HEK293 (cell line): ENCODE data around the gene WDFY3.

Experiments used
- CTCF ChIA-PET: fragments of 350-600 bp; formaldehyde crosslinking; extraction: SDS; loops from one replicate; lab custom pipeline; 2021; ENCODE audit warnings: antibody characterized with exemption; lab: Yijun Ruan, JAX
- POLR2A ChIA-PET: fragments of 300-600 bp; formaldehyde crosslinking; extraction: SDS; loops from one replicate; lab custom pipeline; 2020; ENCODE audit warnings: antibody characterized with exemption, inconsistent platforms; lab: Yijun Ruan, JAX
- H3K27ac ChIP-seq: fragments of 200-500 bp; sonication (Bioruptor generic); 2 replicates; pipeline ENCODE4 v1.5.1; 2014; ENCODE audit warnings: low read depth, low read length, control low read depth, inconsistent platforms; ENCODE audit errors: extremely low read depth
- H3K36me3 ChIP-seq, 2 experiments: fragments of 200-500 bp in 1 of 2; sonication (Bioruptor generic) in 1 of 2; 1 replicate in 1 of 2; 2 replicates in 1 of 2; pipeline ENCODE4 v1.5.1; 2014 to 2017; ENCODE audit warnings: inconsistent platforms in 2 of 2, low read length in 2 of 2; ENCODE audit not compliant: control insufficient read depth in 2 of 2, insufficient read depth in 1 of 2
- H3K4me1 ChIP-seq: fragments of 200-500 bp; sonication (Bioruptor generic); 2 replicates; pipeline ENCODE4 v1.5.1; 2014; ENCODE audit warnings: mild to moderate bottlenecking, low read length, inconsistent platforms; ENCODE audit not compliant: control insufficient read depth, insufficient read depth
- H3K4me3 ChIP-seq: 2 replicates; pipeline ENCODE4 v1.5.1; 2011; ENCODE audit warnings: low read depth, mild to moderate bottlenecking, control low read depth, low read length, moderate library complexity
- H3K9me3 ChIP-seq: fragments of 200-500 bp; sonication (Bioruptor generic); 2 replicates; pipeline ENCODE4 v1.5.1; 2014; ENCODE audit warnings: low read depth, low read length, inconsistent platforms; ENCODE audit not compliant: control insufficient read depth, insufficient read depth
- BCL11A ChIP-seq: fragments of 450-650 bp; formaldehyde crosslinking; IDR thresholded peaks from 2 replicates; pipeline ENCODE4 v1.5.1; 2016; ENCODE audit warnings: low read depth, missing biosample characterization, missing genetic modification characterization
- EGR2 ChIP-seq: fragments of 450-650 bp; formaldehyde crosslinking; IDR thresholded peaks from 2 replicates; pipeline ENCODE4 v1.5.1; 2016; ENCODE audit warnings: low read depth, missing biosample characterization, missing genetic modification characterization
- HOXD13 ChIP-seq: sonication (generic); formaldehyde crosslinking; IDR thresholded peaks from 2 replicates; pipeline ENCODE4 v1.8.0; 2022; ENCODE audit warnings: missing genetic modification reagents, borderline replicate concordance
- OSR2 ChIP-seq: fragments of 450-650 bp; formaldehyde crosslinking; IDR thresholded peaks from 2 replicates; pipeline ENCODE4 v1.5.1; 2016; ENCODE audit warnings: missing biosample characterization, missing genetic modification characterization
- REPIN1 ChIP-seq: fragments of 450-650 bp; formaldehyde crosslinking; IDR thresholded peaks from 2 replicates; pipeline ENCODE4 v1.5.1; 2017; ENCODE audit warnings: missing biosample characterization, missing genetic modification characterization, low read depth
- ZNF138 ChIP-seq: fragments of 450-650 bp; formaldehyde crosslinking; IDR thresholded peaks from 2 replicates; pipeline ENCODE4 v1.5.1; 2016; ENCODE audit warnings: missing biosample characterization, missing genetic modification characterization, borderline replicate concordance
- ZNF16 ChIP-seq: fragments of 450-650 bp; formaldehyde crosslinking; IDR thresholded peaks from 2 replicates; pipeline ENCODE4 v1.5.1; 2016; ENCODE audit warnings: low read depth, missing biosample characterization, missing genetic modification characterization
- ZNF202 ChIP-seq: fragments of 450-650 bp; formaldehyde crosslinking; IDR thresholded peaks from 2 replicates; pipeline ENCODE4 v1.5.1; 2016; ENCODE audit warnings: missing biosample characterization, missing genetic modification characterization, borderline replicate concordance
- ZNF311 ChIP-seq: fragments of 450-650 bp; formaldehyde crosslinking; IDR thresholded peaks from 2 replicates; pipeline ENCODE4 v1.5.1; 2017; ENCODE audit warnings: missing biosample characterization, missing genetic modification characterization, borderline replicate concordance
- ZNF335 ChIP-seq: fragments of 450-650 bp; formaldehyde crosslinking; conservative IDR thresholded peaks from 2 replicates; pipeline ENCODE4 v1.5.1; 2016; ENCODE audit warnings: missing biosample characterization, missing genetic modification characterization
- ZNF366 ChIP-seq: fragments of 450-650 bp; formaldehyde crosslinking; conservative IDR thresholded peaks from 2 replicates; pipeline ENCODE4 v1.5.1; 2016; ENCODE audit warnings: missing biosample characterization, missing genetic modification characterization
- ZNF585B ChIP-seq: fragments of 450-650 bp; formaldehyde crosslinking; IDR thresholded peaks from 2 replicates; pipeline ENCODE4 v1.5.1; 2016; ENCODE audit warnings: missing biosample characterization, missing genetic modification characterization
- ZNF621 ChIP-seq: fragments of 450-650 bp; formaldehyde crosslinking; IDR thresholded peaks from 2 replicates; pipeline ENCODE4 v1.5.1; 2017; ENCODE audit warnings: missing biosample characterization, missing genetic modification characterization
- ZNF785 ChIP-seq: fragments of 450-650 bp; formaldehyde crosslinking; IDR thresholded peaks from 2 replicates; pipeline ENCODE4 v1.5.1; 2016; ENCODE audit warnings: missing biosample characterization, missing genetic modification characterization
- ZNF843 ChIP-seq: fragments of 450-650 bp; formaldehyde crosslinking; IDR thresholded peaks from 2 replicates; pipeline ENCODE4 v1.5.1; 2016; ENCODE audit warnings: missing biosample characterization, missing genetic modification characterization
- TF ChIP-seq, protein P1 (sequence below): fragments of 450-650 bp; formaldehyde crosslinking; IDR thresholded peaks from 2 replicates; pipeline ENCODE4 v1.5.1; 2017; ENCODE audit warnings: missing biosample characterization, missing genetic modification characterization
- TF ChIP-seq, protein P2 (sequence below): fragments of 450-650 bp; formaldehyde crosslinking; IDR thresholded peaks from 2 replicates; pipeline ENCODE4 v1.5.1; 2017; ENCODE audit warnings: missing biosample characterization, missing genetic modification characterization
- TF ChIP-seq, protein P3 (sequence below): fragments of 450-650 bp; formaldehyde crosslinking; IDR thresholded peaks from 2 replicates; pipeline ENCODE4 v1.5.1; 2016; ENCODE audit warnings: missing biosample characterization, missing genetic modification characterization
- TF ChIP-seq, protein P4 (sequence below): fragments of 450-650 bp; formaldehyde crosslinking; IDR thresholded peaks from 2 replicates; pipeline ENCODE4 v1.5.1; 2016; ENCODE audit warnings: missing biosample characterization, missing genetic modification characterization
- TF ChIP-seq, protein P5 (sequence below): fragments of 450-650 bp; formaldehyde crosslinking; IDR thresholded peaks from 2 replicates; pipeline ENCODE4 v1.5.1; 2017; ENCODE audit warnings: missing biosample characterization, missing genetic modification characterization
- TF ChIP-seq, protein P6 (sequence below): fragments of 450-650 bp; formaldehyde crosslinking; IDR thresholded peaks from 2 replicates; pipeline ENCODE4 v1.5.1; 2017; ENCODE audit warnings: missing biosample characterization, mild to moderate bottlenecking, missing genetic modification characterization, moderate library complexity
- TF ChIP-seq, protein P7 (sequence below): fragments of 450-650 bp; formaldehyde crosslinking; IDR thresholded peaks from 2 replicates; pipeline ENCODE4 v1.5.1; 2016; ENCODE audit warnings: missing biosample characterization, missing genetic modification characterization

Gene WDFY3

DNA sequence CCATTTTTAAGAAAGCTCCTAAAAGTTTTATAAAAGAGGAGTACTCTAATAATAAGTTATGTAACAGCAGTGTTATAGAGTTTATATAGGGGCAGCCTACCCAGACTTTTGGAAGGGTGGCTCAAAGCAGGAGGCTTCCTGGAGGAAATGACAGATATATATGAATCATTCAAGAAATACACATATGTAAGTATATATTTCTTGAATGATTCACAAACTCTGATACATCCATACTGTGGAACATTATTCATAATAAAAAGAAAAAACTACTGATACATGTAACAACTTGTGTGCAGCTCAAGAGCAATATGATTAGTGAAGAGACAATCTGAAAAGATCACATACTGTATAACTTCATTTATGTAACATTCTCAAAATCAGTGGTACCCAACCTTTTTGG is 166.2 kb downstream of the WDFY3 start:
- Histone ChIP-seq H3K27ac (no peak overlapping the region), H3K4me3 (no peak overlapping the region)
- TF ChIP-seq, protein P1, sequence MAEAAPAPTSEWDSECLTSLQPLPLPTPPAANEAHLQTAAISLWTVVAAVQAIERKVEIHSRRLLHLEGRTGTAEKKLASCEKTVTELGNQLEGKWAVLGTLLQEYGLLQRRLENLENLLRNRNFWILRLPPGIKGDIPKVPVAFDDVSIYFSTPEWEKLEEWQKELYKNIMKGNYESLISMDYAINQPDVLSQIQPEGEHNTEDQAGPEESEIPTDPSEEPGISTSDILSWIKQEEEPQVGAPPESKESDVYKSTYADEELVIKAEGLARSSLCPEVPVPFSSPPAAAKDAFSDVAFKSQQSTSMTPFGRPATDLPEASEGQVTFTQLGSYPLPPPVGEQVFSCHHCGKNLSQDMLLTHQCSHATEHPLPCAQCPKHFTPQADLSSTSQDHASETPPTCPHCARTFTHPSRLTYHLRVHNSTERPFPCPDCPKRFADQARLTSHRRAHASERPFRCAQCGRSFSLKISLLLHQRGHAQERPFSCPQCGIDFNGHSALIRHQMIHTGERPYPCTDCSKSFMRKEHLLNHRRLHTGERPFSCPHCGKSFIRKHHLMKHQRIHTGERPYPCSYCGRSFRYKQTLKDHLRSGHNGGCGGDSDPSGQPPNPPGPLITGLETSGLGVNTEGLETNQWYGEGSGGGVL (tag by site-specific recombination), result no peak
- no peak for TF ChIP-seq OSR2 (tag by site-specific recombination)
- TF ChIP-seq ZNF16 (tag by site-specific recombination), result no peak
- TF ChIP-seq, protein P2, sequence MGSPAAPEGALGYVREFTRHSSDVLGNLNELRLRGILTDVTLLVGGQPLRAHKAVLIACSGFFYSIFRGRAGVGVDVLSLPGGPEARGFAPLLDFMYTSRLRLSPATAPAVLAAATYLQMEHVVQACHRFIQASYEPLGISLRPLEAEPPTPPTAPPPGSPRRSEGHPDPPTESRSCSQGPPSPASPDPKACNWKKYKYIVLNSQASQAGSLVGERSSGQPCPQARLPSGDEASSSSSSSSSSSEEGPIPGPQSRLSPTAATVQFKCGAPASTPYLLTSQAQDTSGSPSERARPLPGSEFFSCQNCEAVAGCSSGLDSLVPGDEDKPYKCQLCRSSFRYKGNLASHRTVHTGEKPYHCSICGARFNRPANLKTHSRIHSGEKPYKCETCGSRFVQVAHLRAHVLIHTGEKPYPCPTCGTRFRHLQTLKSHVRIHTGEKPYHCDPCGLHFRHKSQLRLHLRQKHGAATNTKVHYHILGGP, result no peak
- TF ChIP-seq ZNF366 (tag by site-specific recombination), result no peak
- TF ChIP-seq ZNF621, result no peak
- no peak for TF ChIP-seq EGR2 (tag by site-specific recombination)
- TF ChIP-seq HOXD13 (CRISPR knock-in tag), result no peak
- TF ChIP-seq ZNF311, result no peak
- no peak for TF ChIP-seq ZNF138
- TF ChIP-seq ZNF785 (tag by site-specific recombination), result no peak
- TF ChIP-seq ZNF202 (tag by site-specific recombination), result no peak
- TF ChIP-seq ZNF843 (tag by site-specific recombination), result no peak
- TF ChIP-seq, protein P3, sequence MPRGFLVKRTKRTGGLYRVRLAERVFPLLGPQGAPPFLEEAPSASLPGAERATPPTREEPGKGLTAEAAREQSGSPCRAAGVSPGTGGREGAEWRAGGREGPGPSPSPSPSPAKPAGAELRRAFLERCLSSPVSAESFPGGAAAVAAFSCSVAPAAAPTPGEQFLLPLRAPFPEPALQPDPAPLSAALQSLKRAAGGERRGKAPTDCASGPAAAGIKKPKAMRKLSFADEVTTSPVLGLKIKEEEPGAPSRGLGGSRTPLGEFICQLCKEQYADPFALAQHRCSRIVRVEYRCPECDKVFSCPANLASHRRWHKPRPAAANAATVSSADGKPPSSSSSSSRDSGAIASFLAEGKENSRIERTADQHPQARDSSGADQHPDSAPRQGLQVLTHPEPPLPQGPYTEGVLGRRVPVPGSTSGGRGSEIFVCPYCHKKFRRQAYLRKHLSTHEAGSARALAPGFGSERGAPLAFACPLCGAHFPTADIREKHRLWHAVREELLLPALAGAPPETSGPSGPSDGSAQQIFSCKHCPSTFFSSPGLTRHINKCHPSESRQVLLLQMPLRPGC (tag by site-specific recombination), result no peak
- TF ChIP-seq, protein P4, sequence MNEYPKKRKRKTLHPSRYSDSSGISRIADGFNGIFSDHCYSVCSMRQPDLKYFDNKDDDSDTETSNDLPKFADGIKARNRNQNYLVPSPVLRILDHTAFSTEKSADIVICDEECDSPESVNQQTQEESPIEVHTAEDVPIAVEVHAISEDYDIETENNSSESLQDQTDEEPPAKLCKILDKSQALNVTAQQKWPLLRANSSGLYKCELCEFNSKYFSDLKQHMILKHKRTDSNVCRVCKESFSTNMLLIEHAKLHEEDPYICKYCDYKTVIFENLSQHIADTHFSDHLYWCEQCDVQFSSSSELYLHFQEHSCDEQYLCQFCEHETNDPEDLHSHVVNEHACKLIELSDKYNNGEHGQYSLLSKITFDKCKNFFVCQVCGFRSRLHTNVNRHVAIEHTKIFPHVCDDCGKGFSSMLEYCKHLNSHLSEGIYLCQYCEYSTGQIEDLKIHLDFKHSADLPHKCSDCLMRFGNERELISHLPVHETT, result no peak
- no peak for TF ChIP-seq BCL11A (tag by site-specific recombination)
- TF ChIP-seq, protein P5, sequence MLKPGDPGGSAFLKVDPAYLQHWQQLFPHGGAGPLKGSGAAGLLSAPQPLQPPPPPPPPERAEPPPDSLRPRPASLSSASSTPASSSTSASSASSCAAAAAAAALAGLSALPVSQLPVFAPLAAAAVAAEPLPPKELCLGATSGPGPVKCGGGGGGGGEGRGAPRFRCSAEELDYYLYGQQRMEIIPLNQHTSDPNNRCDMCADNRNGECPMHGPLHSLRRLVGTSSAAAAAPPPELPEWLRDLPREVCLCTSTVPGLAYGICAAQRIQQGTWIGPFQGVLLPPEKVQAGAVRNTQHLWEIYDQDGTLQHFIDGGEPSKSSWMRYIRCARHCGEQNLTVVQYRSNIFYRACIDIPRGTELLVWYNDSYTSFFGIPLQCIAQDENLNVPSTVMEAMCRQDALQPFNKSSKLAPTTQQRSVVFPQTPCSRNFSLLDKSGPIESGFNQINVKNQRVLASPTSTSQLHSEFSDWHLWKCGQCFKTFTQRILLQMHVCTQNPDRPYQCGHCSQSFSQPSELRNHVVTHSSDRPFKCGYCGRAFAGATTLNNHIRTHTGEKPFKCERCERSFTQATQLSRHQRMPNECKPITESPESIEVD (tag by site-specific recombination), result no peak
- TF ChIP-seq, all 188 proteins: peak for 0
- ChIA-PET CTCF (interaction anchor here (0.6 kb wide), 1 partner anchor 50 kb away, joined by 3 read pairs; no protein-coding TSS in a partner anchor), POLR2A (no interaction called here)
- peaks cover 0 to 45% of the 10 kb centered on the region in 2 experiments for H3K36me3 ChIP-seq
- no peaks in the 10 kb centered on the region for H3K9me3 ChIP-seq
- no peaks in the 10 kb centered on the region for H3K4me1 ChIP-seq

DNA sequence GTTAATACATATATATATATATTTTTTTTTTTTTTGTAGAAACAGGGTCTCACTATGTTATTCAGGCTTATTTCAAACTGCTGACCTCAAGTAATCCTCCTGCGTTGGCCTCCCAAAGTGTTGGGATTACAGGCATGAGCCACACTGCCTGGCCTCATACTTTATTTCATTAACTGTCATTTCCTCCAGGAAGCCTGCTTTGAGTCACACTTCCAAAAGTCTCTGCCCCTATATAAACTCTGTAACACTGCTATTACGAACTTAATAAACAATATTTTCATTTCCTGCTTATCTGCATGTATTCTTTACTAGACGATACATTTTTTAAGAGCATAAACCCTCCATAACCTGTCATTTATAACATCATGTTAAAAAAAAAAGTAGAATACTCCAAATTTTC is 167.2 kb downstream of the WDFY3 start:
- ChIA-PET POLR2A (no interaction called here), CTCF (no interaction called here)
- Histone ChIP-seq H3K4me1 (no peaks in the 10 kb centered on the region), H3K4me3 (no peak overlapping the region), H3K9me3 (no peaks in the 10 kb centered on the region), H3K27ac (no peak overlapping the region), H3K36me3 (peaks cover 2 to 50% of the 10 kb centered on the region in 2 experiments)
- TF ChIP-seq ZNF335 (tag by site-specific recombination), result no peak
- TF ChIP-seq, protein P6, sequence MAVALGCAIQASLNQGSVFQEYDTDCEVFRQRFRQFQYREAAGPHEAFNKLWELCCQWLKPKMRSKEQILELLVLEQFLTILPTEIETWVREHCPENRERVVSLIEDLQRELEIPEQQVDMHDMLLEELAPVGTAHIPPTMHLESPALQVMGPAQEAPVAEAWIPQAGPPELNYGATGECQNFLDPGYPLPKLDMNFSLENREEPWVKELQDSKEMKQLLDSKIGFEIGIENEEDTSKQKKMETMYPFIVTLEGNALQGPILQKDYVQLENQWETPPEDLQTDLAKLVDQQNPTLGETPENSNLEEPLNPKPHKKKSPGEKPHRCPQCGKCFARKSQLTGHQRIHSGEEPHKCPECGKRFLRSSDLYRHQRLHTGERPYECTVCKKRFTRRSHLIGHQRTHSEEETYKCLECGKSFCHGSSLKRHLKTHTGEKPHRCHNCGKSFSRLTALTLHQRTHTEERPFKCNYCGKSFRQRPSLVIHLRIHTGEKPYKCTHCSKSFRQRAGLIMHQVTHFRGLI (tag by site-specific recombination), result no peak
- TF ChIP-seq REPIN1 (tag by site-specific recombination), result no peak
- TF ChIP-seq, protein P7, sequence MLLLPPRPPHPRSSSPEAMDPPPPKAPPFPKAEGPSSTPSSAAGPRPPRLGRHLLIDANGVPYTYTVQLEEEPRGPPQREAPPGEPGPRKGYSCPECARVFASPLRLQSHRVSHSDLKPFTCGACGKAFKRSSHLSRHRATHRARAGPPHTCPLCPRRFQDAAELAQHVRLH (tag by site-specific recombination), result no peak
- no peak for TF ChIP-seq ZNF585B (tag by site-specific recombination)
